H1 (cell line): Measurements from ENCODE around the gene E2F8. TPM values are rescaled to one million over a fixed set of nuclear protein-coding genes. Genes with fewer than 3 reads are reported as not detected.

ENCODE experiments used
- CTCF ChIA-PET: fragments of 300-600 bp; sonication (Branson Sonifier 250); formaldehyde crosslinking; loops from one replicate; lab custom pipeline; 2021; ENCODE audit not compliant: partially characterized antibody; lab: Charles Lee
- POLR2A ChIA-PET: fragments of 300-600 bp; sonication (Branson Sonifier 250); formaldehyde crosslinking; loops from one replicate; lab custom pipeline; 2021; ENCODE audit warnings: inconsistent platforms; ENCODE audit not compliant: partially characterized antibody; lab: Charles Lee
- DNase-seq, 2 experiments: peaks; one replicate each; pipeline versions ENCODE4 v3.0.0 to v3.0.0-alpha.2; 2010 to 2022; ENCODE audit warnings: low spot score in 2 of 2, low read depth in 1 of 2, mixed read lengths in 1 of 2
- FAIRE-seq: peaks from 2 replicates; lab custom pipeline; 2011; peaks lifted over from hg19 to GRCh38; lab: Jason Lieb, UNC
- H2AFZ ChIP-seq: 2 replicates; pipeline ENCODE4 v1.8.1; 2012; ENCODE audit warnings: low read length, inconsistent platforms
- H2AK5ac ChIP-seq: 2 replicates; pipeline ENCODE4 v1.6.1; 2013; ENCODE audit warnings: low read depth, low read length
- H2BK120ac ChIP-seq: replicated peaks from 2 replicates; pipeline ENCODE3; 2013; ENCODE audit warnings: low read depth, low read length, inconsistent platforms
- H2BK12ac ChIP-seq: 2 replicates; pipeline ENCODE4 v1.6.1; 2013; ENCODE audit warnings: low read depth, low read length
- H2BK15ac ChIP-seq: 2 replicates; pipeline ENCODE4 v1.6.1; 2013; ENCODE audit warnings: low read length
- H2BK20ac ChIP-seq: 2 replicates; pipeline ENCODE4 v1.6.1; 2013; ENCODE audit warnings: low read length
- H2BK5ac ChIP-seq: 2 replicates; pipeline ENCODE4 v1.6.1; 2013; ENCODE audit warnings: low read depth, low read length
- H3K14ac ChIP-seq: 2 replicates; pipeline ENCODE4 v1.6.1; 2013; ENCODE audit warnings: inconsistent platforms; ENCODE audit not compliant: insufficient read length
- H3K18ac ChIP-seq: 2 replicates; pipeline ENCODE4 v1.6.1; 2013; ENCODE audit warnings: low read length; ENCODE audit errors: extremely low read depth
- H3K23ac ChIP-seq: 2 replicates; pipeline ENCODE4 v1.6.1; 2013; ENCODE audit warnings: inconsistent platforms; ENCODE audit not compliant: insufficient read length
- H3K23me2 ChIP-seq: 2 replicates; pipeline ENCODE4 v1.6.1; 2013; ENCODE audit warnings: low read depth, low read length
- H3K27ac ChIP-seq: 2 replicates; pipeline ENCODE4 v1.6.1; 2011; ENCODE audit warnings: low read depth, low read length, inconsistent platforms
- H3K27me3 ChIP-seq, 4 experiments: replicated peaks in 1 of 4; 1 replicate in 1 of 4; 2 replicates in 3 of 4; pipeline versions ENCODE4 v1.6.1 to v1.8.1; 2011 to 2013; ENCODE audit warnings: low read length in 3 of 4, mild to moderate bottlenecking in 3 of 4, inconsistent platforms in 2 of 4, mixed read lengths in 2 of 4, moderate library complexity in 1 of 4; ENCODE audit not compliant: control insufficient read depth in 3 of 4, insufficient read depth in 3 of 4; ENCODE audit errors: extremely low read depth in 1 of 4
- H3K36me3 ChIP-seq, 4 experiments: 2 replicates each; pipeline versions ENCODE4 v1.6.1 to v1.8.1; 2011 to 2013; ENCODE audit warnings: mild to moderate bottlenecking in 4 of 4, low read length in 3 of 4, moderate library complexity in 2 of 4, control low read depth in 1 of 4, inconsistent platforms in 1 of 4; ENCODE audit not compliant: insufficient read depth in 4 of 4, control insufficient read depth in 2 of 4
- H3K4ac ChIP-seq: replicated peaks from 2 replicates; pipeline ENCODE3; 2013; ENCODE audit warnings: low read length, low read depth, mixed read lengths, inconsistent platforms; ENCODE audit not compliant: insufficient read length
- H3K4me1 ChIP-seq, 4 experiments: replicated peaks in 1 of 4; 1 replicate in 1 of 4; 2 replicates in 3 of 4; pipeline versions ENCODE4 v1.6.1 to v1.8.1; 2011 to 2013; ENCODE audit warnings: low read length in 3 of 4, inconsistent platforms in 2 of 4, mixed read lengths in 1 of 4; ENCODE audit not compliant: insufficient read depth in 4 of 4, control insufficient read depth in 3 of 4
- H3K4me2 ChIP-seq, 2 experiments: 2 replicates each; pipeline versions ENCODE4 v1.6.1 to v1.8.1; 2011 to 2013; ENCODE audit warnings: low read depth in 2 of 2, low read length in 2 of 2, control low read depth in 1 of 2, inconsistent platforms in 1 of 2, mild to moderate bottlenecking in 1 of 2; ENCODE audit not compliant: insufficient read depth in 1 of 2
- H3K4me3 ChIP-seq, 4 experiments: fragments of 200-600, 300-600 bp in 1 of 4; sonication (generic), shearing (Covaris generic), sonication (Bioruptor Twin) in 1 of 4; 2 replicates each; pipeline versions ENCODE4 v1.5.1 to v1.8.1; 2011 to 2016; ENCODE audit warnings: low read length in 4 of 4, low read depth in 3 of 4, control low read depth in 2 of 4, inconsistent platforms in 2 of 4, mild to moderate bottlenecking in 2 of 4, mixed read lengths in 1 of 4, moderate library complexity in 1 of 4; ENCODE audit not compliant: insufficient read depth in 2 of 4; ENCODE audit errors: extremely low read depth in 1 of 4
- H3K56ac ChIP-seq: replicated peaks from 2 replicates; pipeline ENCODE3; 2013; ENCODE audit warnings: low read depth, mild to moderate bottlenecking, mixed read lengths, low read length, inconsistent platforms; ENCODE audit not compliant: insufficient read length
- H3K79me1 ChIP-seq: 2 replicates; pipeline ENCODE4 v1.6.1; 2013; ENCODE audit warnings: low read depth, low read length, control low read depth
- H3K79me2 ChIP-seq, 2 experiments: 2 replicates each; pipeline versions ENCODE4 v1.6.1 to v1.8.1; 2012 to 2013; ENCODE audit warnings: low read length in 2 of 2, mild to moderate bottlenecking in 2 of 2, inconsistent platforms in 1 of 2; ENCODE audit not compliant: insufficient read depth in 2 of 2, control insufficient read depth in 1 of 2
- H3K9ac ChIP-seq, 4 experiments: replicated peaks in 1 of 4; 1 replicate in 1 of 4; 2 replicates in 3 of 4; pipeline versions ENCODE4 v1.6.1 to v1.8.1; 2011 to 2013; ENCODE audit warnings: low read depth in 3 of 4, low read length in 3 of 4, control low read depth in 2 of 4, mild to moderate bottlenecking in 2 of 4, moderate library complexity in 2 of 4, inconsistent platforms in 1 of 4; ENCODE audit errors: extremely low read depth in 1 of 4
- H3K9me3 ChIP-seq, 2 experiments: 2 replicates each; pipeline versions ENCODE4 v1.6.1 to v1.8.1; 2012 to 2013; ENCODE audit warnings: mild to moderate bottlenecking in 2 of 2, moderate library complexity in 2 of 2, control low read depth in 1 of 2, inconsistent platforms in 1 of 2, low read depth in 1 of 2, low read length in 1 of 2, mixed read lengths in 1 of 2; ENCODE audit not compliant: insufficient read depth in 2 of 2
- H4K20me1 ChIP-seq, 2 experiments: replicated peaks in 1 of 2; 2 replicates each; pipeline versions ENCODE3 to v1.8.1; 2011 to 2013; ENCODE audit warnings: inconsistent platforms in 2 of 2, low read length in 2 of 2, mild to moderate bottlenecking in 1 of 2; ENCODE audit not compliant: insufficient read depth in 2 of 2, control insufficient read depth in 1 of 2
- H4K5ac ChIP-seq: 2 replicates; pipeline ENCODE4 v1.6.1; 2013; ENCODE audit warnings: low read length, low read depth, mixed read lengths, inconsistent platforms; ENCODE audit not compliant: insufficient read length
- H4K8ac ChIP-seq: 2 replicates; pipeline ENCODE4 v1.8.0; 2013; ENCODE audit warnings: mild to moderate bottlenecking, moderate library complexity, low read length, inconsistent platforms; ENCODE audit not compliant: insufficient read depth; ENCODE audit errors: extremely low read depth
- H4K91ac ChIP-seq: replicated peaks from 2 replicates; pipeline ENCODE3; 2013; ENCODE audit warnings: low read length, mixed read lengths, inconsistent platforms; ENCODE audit not compliant: insufficient read length
- GTF2F1 ChIP-seq: IDR thresholded peaks from 2 replicates; pipeline ENCODE4 v1.6.1; 2012; ENCODE audit warnings: low read depth, low read length, improper control_type of control experiment, borderline replicate concordance
- PHF8 ChIP-seq: fragments of 200-600 bp; sonication (generic); conservative IDR thresholded peaks from 2 replicates; pipeline ENCODE4 v1.7.1; 2012; ENCODE audit warnings: low read depth, mild to moderate bottlenecking, inconsistent platforms, low read length, moderate library complexity
- POLR2A ChIP-seq, 2 experiments: IDR thresholded peaks; 1 replicate in 1 of 2; 2 replicates in 1 of 2; pipeline ENCODE4 v1.6.1; 2011; ENCODE audit warnings: low read depth in 2 of 2, low read length in 2 of 2, mild to moderate bottlenecking in 2 of 2; ENCODE audit errors: control extremely low read depth in 1 of 2
- TBP ChIP-seq: IDR thresholded peaks from 2 replicates; pipeline ENCODE4 v1.6.1; 2011; ENCODE audit warnings: low read depth, low read length, improper control_type of control experiment
- WGBS, 2 experiments: shearing (Covaris generic) in 1 of 2; methylation state at CpG; one replicate each; pipeline versions ENCODE4 v1.1.6 to v1.1.7; 2013 to 2015; ENCODE audit warnings: low lambda C conversion rate in 2 of 2, mixed read lengths in 2 of 2, inconsistent platforms in 1 of 2, low coverage in 1 of 2, missing lambda C conversion rate in 1 of 2; ENCODE audit not compliant: insufficient replicate concordance in 2 of 2, insufficient coverage in 1 of 2, insufficient read length in 1 of 2; ENCODE audit errors: extremely low coverage in 1 of 2, missing lambda C conversion rate in 1 of 2; 5-methylcytosine and 5-hydroxymethylcytosine counted together
- polyA plus RNA-seq, 7 experiments: library from polyadenylated mRNA; depleted of rRNA in 3 of 7; stranded (reverse) in 5 of 7; unstranded in 2 of 7; fragments of >200 nt in 5 of 7; fragments of 200-250 nt in 2 of 7; gene quantifications; 1 replicate in 5 of 7; 2 replicates in 1 of 7; 4 replicates in 1 of 7; pipeline versions ENCODE4 v1.2.1 to v1.2.3, GENCODE V29; 2011 to 2013; ENCODE audit warnings: missing spikeins in 2 of 7, mixed read lengths in 2 of 7
- total RNA-seq: library from RNA; stranded (reverse); fragmentation: NEBNext Ultra II Directional; extraction: Animal tissue kit (Norgen Biotek cat#: 25700); gene quantifications from 2 replicates; pipeline ENCODE4 v1.2.1, GENCODE V29; 2021

E2F8 gene
- total and polyA plus RNA-seq, 2 of the 8 experiments (the other 6 are each of a cell fraction or from before 2014, with no cell fraction given), result 5.4 to 11.4 TPM

DNA sequence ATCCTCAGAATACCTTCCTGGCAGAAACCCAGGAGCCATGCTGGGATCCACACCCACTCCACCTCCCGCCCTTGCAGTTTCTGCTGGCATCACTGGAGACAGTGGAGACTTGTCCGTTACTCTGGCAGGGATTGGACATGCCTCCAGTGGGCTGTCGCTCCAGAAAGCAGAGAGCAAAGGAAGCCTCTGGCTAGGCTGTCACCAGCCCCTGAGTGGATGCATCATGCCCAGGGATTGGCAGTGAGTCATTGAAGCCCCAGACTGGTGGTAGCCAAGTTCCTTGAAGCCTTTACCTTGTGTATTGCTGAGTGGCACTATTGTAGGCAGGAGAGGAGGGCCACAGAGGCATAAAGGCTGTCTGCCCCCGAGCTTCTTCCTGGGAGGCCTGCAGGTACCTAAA is 34.8 kb upstream of the E2F8 start:
- Histone ChIP-seq H3K4me2 (no peak overlapping the region), H2AFZ (no peak overlapping the region), H2BK20ac (no peak overlapping the region), H3K23ac (no peak overlapping the region), H3K4me1 (peaks cover 0 to 7% (median 3%) of the 10 kb centered on the region in 4 experiments; a peak in 3 of 7 replicates), H3K23me2 (no peaks in the 10 kb centered on the region), H4K91ac (no peak overlapping the region), H4K5ac (no peak overlapping the region), H3K14ac (no peak overlapping the region), H3K79me2 (no peaks in the 10 kb centered on the region), H4K8ac (no peak overlapping the region), H3K9ac (no peak overlapping the region), H2BK12ac (no peak overlapping the region), H2AK5ac (no peak overlapping the region), H4K20me1 (no peaks in the 10 kb centered on the region), H2BK5ac (no peak overlapping the region), H3K18ac (no peak overlapping the region), H3K56ac (no peak overlapping the region), H3K4me3 (no peak overlapping the region), H3K79me1 (no peaks in the 10 kb centered on the region), H3K27me3 (no peaks in the 10 kb centered on the region), H2BK15ac (no peak overlapping the region), H3K36me3 (no peaks in the 10 kb centered on the region), H3K27ac (no peak overlapping the region), H3K9me3 (no peaks in the 10 kb centered on the region), H3K4ac (no peak overlapping the region), H2BK120ac (no peak overlapping the region)
- WGBS, 2 experiments, result 92% methylated on average over 4 of the region's 4 CpGs; no CpG with 5 or more reads in 1 of the 2 experiments
- ChIA-PET CTCF (interaction anchor here (1.1 to 4.2 kb wide), 6 partner anchors 9 to 285 kb away, joined by 3 to 22 read pairs (median 4); no protein-coding TSS in a partner anchor), POLR2A (no interaction called here)
- DNase-seq (no peak), FAIRE-seq (no peak)
- no peak for TF ChIP-seq GTF2F1
- no peak for TF ChIP-seq POLR2A (IDR thresholded peaks at IDR 0.05; ENCODE audit: control extremely low read depth in 1 of 2, low read depth in 2 of 2, low read length in 2 of 2)
- TF ChIP-seq PHF8, result no peak
- no peak for TF ChIP-seq TBP
